ENCODE measurements around the gene RTP4.

DNA sequence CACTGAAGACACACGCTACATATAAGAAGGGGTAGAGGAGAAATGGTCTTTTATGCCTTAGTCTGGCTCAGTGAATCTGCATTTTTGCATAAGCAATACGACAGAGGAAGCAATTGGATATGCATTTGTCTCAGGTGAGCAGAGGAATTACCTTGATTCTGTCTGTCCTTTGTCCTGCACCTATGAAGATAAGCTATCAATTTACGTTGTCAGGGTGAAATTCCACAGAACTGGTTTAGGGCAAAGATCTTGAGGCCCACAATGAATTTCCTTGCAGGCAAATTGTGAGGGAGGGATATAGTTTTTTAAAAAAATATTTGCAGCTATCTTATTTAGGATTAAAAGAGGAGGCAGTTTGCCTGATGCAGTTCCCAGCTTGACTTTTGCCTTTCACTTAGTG lies 45.1 kb upstream of the RTP4 start:
- TF ChIP-seq, protein P1, sequence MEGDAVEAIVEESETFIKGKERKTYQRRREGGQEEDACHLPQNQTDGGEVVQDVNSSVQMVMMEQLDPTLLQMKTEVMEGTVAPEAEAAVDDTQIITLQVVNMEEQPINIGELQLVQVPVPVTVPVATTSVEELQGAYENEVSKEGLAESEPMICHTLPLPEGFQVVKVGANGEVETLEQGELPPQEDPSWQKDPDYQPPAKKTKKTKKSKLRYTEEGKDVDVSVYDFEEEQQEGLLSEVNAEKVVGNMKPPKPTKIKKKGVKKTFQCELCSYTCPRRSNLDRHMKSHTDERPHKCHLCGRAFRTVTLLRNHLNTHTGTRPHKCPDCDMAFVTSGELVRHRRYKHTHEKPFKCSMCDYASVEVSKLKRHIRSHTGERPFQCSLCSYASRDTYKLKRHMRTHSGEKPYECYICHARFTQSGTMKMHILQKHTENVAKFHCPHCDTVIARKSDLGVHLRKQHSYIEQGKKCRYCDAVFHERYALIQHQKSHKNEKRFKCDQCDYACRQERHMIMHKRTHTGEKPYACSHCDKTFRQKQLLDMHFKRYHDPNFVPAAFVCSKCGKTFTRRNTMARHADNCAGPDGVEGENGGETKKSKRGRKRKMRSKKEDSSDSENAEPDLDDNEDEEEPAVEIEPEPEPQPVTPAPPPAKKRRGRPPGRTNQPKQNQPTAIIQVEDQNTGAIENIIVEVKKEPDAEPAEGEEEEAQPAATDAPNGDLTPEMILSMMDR (IDR thresholded peaks at IDR 0.05), result no peak
- TF ChIP-seq POLR2A (IDR thresholded peaks at IDR 0.05), result no peak

All from heart left ventricle (tissue), 13 donors.